Stimulated activated CD8-positive, alpha-beta memory T cell treated with anti-CD3 and anti-CD28 coated beads, Interleukin-2, amount 100 ng/mL, for 48 hours (primary cell): ENCODE data around the gene NALCN.

Experiments
- DNase-seq, 2 donors: peaks; one replicate each; pipeline ENCODE4 v3.0.0-alpha.2; 2020; ENCODE audit warnings: low read depth in 2 of 2

NALCN gene

DNA sequence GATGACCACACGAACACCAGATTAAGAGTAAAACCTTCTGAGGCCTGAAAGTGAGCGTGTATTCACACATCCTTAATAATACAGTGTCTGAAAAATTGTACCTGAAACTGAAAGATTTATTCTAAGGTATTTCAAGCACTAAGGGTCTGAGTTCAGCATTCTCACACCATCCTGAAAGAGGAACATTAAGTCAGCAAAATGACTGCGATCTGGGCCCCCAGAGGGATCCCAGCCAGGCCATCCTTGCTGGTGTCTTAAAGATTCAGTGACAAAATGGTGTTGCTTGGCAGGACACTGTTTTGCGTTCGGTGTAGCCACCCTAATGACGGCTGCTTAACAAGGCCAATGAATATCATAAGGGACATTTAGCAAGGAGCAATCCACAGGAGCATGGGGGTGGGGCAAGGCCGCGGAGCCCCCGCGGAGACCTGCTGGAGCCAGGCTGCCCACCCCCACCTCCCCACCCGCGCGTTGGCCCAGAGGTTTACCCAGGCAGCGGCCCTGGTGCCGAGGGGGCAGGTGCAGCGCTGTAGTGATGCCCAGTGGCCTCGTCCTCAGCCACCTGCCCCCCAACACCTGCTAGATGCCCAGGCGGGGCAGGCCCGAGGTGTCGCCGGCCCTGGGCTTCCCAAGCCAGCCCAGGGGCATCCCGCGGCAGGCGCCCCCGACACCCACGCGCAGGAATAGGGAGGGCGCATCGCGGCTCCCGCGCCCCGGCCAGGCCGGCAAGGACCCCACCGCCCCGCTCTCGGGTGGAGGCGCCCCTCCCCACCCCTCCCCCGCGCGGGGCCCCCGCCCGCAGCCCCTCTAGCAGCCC is 742 bp downstream of the NALCN start:
- DNase-seq: no peak

DNA sequence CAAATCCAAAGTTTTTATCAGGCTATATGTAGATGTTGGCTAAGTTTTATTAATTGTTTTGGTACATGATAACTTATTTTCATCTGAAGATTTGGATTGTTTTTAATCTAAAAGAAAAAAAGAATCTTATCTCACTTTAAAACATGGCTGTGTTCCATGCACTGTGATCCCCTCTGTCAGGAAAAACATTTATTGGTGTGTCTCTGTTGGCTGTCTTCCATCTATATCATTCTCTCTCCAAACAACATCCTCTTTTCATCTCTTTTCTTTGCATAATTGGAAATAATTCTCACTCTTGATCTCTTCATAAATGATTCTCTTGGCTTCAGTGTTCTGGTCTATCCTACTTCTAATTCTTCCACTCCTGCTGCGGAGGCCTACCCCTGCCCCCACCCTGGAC is 4.2 kb downstream of the NALCN start:
- DNase-seq: no peak

DNA sequence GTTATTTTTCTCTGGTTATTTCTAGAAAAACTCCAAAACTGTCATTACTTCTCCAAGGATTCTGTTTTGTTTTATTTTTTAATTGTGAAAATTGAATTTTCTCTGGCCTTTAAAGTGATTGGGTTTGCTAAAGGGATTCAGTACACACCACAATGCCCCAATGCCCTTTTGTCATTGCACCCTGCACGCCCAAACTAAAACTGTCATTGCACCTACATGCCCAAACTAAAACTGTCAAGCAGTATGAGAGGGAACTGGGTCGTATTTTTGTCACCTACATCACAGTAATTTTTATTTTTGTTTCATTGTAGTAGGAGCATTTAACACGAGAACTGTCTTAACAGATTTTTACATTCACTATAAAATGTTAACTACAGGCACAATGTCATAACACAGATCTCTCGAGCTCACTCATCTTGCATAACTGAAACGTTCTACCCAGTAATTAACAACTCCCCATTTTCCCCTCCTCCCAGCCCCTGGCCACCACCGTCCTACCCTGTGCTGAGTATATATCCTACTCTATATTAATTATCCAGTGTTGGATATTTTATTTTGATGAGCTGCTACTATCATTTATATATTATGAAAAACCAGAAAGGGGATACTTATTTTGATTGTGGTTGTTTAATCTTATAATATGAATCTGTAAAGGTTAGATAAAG is 7.2 kb downstream of the NALCN start:
- no peak for DNase-seq

DNA sequence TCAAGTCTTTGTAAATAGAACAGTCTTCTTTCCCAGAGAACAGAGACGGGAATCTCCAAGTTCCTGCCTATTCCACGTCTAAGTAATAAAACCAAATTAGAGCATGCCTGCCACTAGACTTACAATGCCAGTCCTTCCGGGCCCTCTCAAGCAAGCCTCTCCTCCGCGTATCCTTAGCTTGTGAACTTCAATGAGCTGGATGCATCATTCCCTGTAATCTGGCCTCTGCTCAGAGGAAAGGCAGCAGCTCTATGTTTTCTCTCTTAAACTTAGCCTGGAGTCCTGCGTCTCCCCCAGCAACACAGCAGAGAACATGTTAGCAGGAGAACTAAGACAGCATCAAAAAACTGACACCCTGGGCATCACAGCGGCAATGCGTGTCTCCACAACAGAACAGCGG is 8.2 kb downstream of the NALCN start:
- DNase-seq: no peak

DNA sequence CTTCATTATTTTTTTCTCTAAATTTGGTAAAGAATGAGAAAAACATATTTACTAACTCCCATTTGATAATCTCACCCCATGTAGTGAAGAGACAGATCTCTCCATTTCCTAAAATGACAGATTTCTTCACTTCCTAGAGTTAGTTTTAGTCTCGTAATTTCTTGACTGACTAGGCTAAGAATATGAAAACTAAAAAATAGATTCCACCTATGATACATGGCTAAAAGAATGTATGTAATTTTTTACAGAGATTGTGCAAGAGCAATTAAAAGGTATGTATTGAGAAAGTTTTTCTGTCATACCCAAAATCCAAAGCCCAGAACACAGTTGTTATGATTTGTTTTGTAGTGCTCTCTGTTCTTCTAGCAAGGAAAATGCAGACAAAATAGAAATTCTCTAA is 9.5 kb downstream of the NALCN start:
- no peak for DNase-seq

DNA sequence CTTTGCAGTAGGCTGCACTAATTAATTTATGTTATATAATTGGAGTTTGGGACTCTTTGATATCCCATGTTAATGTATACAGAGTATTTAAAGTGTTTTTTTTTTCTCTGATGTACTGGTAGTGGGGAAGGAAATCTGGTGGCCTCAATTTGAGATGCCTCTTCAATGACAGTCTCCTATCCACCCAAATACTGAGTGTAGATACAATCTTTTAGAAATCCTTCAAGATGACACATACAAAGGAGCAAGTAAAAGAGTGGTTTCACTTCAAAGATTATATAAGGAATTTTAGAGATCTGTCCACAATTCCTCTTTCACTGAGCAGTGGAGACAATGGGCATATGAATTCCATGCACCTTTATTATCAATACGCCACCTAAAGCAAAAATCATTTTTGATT is 15.1 kb downstream of the NALCN start:
- DNase-seq: no peak

DNA sequence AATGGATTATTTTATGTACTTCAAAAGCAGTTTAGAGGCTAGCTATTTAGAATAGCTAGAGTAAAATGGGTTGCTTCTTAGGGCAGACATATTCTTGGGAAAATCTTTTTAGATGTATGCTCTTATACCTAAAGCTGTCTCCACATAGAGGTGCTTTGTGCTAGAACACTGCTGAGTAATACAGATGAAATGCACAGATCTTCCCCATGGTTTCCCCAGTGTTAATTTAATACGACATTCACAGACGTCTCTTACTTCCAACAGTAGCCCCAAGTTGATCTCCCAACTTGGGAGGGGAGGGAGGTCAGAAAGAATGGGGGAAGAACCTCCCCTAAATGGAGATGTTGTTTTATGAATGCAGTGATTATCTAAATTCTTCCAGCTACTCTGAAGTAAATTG is 16.9 kb downstream of the NALCN start:
- DNase-seq: no peak

DNA sequence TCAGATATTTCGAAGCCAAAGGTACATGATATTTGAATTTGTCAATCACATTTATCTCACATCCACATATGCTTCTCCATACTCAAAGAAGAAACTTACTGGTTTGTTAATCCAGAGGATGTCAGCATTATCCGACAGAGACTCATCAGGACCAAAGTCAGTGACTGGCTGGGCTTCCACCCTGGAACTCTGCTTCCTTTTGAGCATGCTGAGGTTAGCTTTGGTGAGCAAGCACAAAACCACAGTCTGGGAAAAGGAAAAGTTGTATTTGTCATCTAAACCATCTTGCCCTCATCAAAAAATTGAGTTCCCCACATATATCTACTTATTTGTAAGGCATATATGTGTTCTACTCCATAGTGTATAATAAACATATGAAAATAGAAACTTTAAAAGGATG is 17.4 kb downstream of the NALCN start:
- no peak for DNase-seq

DNA sequence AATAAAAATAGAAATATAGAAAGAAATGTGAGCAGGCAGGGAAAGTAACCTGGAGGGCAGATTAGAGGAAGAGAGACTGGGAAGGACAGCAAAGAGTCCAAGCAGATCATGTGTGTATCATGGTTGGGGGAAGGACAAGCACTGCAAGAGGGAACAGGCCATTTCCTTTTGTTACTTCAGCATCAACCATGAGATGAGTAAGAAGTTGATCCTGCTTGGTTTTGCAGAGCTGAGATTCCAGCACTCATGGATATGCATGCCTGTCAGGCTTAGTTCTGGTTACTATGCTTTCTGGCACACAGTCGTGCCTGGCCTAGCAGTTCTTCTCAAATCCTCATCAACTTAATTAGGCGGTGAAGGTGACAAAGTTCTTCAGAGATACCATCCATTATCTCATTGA is 18.1 kb downstream of the NALCN start:
- no peak for DNase-seq

DNA sequence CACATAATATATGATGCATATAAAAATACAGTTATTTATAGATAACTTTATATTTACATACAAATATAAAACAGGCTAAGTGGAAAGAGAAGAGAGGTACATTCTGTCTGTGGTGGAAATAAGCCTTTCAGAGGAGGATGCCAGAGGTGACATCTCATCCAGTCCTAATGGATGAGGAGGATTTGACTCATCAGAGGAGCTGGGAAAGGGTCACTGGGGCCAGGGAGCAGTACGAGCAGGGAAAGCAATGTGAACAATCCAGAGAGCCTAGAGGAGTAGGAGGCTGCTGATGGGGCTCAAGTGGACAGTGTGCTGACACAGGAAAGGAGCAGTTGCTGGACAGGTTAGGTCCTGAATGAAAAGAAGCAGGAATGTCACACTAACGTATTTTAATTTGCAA is 18.6 kb downstream of the NALCN start:
- DNase-seq: no peak

DNA sequence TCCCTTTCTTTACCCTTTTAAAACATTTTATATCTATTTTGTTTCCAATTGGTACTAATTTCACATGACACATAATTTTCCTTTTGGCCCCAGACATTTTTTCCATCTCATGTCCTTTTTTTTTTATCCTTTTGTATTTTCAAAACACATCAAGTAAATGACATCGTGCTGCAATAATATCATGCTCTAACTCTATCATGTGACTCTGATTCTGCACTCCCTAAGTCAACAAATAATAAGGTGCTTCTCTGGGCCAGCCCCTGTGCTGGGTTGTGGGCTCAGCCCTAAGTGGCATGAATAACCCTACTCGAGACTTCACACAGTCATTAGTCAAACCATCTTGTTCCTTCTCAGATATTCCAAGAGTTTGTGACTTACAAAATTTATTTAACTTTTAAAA is 21.7 kb downstream of the NALCN start:
- no peak for DNase-seq

DNA sequence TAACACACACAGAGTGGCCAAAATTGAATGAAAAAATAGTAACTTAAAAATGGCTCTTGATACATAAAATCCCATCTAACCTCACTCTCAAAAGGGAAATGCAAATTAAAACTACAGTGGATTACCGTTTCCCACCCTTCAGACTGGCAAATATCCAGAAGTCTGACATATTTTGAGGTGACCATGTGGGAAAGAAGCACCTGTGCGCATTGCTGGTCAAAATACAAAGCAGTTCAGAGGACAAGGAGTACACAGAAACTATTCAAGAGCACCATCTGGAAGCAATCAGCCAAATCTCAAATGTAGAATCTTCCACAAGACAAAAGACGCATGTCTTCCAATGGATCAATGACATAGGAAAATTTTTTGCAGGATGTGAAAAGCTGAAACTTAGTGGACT is 23.2 kb downstream of the NALCN start:
- DNase-seq: no peak

DNA sequence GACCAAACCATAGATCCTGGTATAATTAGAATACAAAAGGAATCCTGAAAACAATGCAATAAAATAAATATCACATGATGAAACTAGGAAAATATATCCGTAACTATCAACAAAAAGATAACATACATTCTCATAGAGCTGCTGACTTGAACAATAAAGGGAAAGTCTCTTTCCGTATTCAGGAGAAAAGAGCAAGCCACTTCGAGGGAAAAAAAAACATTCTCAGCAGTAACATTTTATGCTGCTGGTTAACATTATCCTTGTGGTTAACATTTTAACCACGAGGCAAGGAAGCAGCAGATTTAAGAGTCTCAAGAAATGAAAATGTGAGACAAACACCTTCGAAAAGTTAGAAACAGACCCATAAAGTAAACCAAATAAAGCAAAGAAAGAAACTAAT is 25.8 kb downstream of the NALCN start:
- no peak for DNase-seq

DNA sequence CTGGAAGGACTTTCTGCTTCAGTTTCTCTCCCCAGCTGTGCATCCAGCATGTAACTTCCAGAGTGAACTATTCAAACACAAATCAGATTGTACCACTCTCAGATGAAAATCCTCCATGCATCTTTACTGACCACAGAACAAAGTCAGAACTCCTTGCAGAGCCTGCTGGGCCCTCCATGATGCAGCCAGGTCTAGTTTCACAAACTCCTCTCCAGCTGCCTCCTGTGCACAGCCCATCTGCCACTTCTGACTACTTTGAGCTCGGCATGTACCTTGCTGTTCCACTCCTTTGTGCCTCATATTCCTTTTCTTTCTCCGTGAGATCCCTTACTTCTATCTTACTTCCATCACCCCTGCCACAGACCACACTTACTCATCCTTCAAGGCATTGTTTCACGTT is 31.4 kb downstream of the NALCN start:
- no peak for DNase-seq

DNA sequence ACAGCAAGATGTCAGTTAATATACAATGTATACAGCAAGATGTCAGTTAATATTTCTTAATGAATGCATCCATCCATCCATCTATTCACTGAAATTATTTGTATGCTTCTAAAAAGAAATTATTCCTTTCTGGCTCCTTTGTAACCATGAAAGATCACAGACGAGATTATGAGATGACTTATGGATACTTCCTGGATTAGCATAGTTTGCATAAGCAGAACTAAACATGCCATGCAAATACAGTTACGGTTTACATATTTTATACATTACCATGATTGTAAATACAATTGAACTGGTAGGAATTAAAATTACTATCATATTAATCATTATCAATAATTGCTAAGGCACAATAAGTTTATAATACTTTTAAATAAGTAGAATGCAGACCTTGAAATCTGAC is 32.7 kb downstream of the NALCN start:
- DNase-seq: no peak

DNA sequence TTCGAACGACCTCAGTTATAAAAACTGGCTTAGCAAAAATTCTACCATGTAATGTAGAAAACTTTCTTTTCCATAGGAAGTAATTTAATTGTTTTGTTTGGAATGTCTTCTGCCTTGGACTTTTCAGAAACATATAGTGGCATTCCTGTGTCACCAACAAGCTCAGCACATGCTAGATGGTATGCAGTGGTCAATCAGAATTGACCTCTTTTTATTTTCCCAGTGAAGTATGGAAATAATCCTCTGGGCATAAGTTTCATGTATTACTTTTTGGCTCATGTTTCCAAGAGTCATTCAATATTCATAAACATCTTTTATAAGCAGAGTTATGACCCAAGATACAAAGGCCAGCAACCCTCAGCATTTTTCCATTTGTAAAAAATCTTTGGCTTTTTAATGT is 33.6 kb downstream of the NALCN start:
- DNase-seq: no peak

DNA sequence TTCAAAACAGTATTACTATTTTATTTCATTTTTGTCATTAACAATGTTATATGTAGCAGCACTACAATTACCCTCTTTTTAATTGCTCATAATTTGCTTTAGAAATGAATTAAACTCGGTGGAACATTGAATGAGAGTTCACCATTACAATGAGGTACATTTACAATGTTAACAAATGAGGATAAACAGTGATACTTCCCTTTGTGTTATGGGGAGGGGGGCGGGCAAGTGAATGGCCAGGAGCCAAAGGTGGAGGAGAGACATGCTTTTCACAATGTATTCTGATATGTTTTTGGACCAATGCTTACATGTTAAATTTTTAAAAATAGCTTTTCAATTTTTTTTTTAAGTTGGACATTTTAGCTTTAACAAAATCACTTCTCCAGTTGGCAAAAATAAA is 34.2 kb downstream of the NALCN start:
- DNase-seq: no peak

DNA sequence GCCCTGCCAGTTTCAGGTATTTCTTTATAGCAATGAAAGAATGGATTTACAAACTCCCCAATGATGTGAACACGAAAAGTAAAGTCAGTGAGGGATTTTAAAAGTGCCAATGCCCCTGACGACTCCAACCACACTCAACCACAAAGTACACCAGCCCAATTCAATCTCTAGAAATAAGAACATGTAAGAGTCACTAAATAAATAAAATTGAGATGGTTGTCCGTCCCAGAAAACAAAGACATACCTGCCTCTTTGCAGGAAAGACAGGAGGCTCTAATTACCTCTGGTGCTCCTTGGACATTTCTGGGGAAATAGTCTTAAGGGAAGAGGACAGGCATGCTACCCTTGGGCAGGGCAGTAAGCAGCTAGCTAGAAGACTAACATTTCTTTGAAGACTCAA is 55.8 kb downstream of the NALCN start:
- DNase-seq: no peak

DNA sequence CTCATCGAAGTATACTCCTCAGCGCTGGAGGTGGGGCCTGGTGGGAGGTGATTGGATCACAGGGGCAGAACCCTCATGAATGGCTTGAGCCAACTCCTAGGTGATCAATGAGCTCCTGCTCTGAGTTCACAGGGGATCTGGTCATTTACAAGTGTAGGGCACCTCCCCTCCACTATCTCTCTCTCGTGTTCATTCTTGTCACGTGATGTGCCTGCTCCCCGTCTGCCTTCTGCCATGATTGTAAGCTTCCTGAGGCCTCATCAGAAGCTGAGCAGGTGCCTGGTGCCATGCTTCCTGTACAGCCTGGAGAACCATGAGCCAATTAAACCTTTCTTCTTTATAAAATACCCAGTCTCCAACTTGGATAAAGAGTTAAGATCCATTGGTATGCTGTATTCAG is 61.4 kb downstream of the NALCN start:
- DNase-seq: no peak

DNA sequence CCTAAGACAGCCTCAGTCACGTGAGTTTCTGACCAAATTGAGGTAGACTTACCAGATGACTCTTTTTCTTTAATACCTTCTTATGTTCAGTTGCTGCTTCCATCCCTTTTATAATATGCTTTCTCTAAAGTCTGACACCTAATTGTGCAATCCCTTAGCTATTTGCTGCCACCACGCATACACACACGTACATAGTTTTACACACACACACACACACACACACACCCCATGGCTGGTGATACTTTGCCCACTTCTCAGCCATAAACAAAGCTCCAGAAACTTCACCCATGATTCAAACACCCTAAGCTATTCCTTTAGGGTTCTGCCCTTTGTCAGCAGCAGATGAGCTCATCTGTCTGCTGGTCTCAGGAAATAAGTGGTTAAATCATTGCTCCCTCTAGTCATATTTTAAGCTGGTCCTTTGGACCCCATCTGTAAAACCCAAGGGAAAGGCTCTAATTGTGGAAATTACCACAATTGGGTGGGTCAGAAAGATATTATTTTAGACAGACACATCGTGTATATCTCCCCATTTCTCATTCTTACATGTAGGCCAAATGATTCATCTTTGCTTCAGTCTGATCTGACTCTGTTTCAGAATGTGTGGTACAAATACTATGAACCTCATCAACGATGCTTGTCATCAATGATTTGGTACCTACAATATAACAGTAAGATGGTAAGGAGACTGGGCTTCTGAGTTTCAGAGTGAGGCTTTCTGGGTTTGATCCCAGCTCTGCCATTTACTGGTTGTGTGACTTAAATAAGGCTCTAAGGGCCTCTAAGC is 69.2 kb downstream of the NALCN start:
- DNase-seq: no peak

DNA sequence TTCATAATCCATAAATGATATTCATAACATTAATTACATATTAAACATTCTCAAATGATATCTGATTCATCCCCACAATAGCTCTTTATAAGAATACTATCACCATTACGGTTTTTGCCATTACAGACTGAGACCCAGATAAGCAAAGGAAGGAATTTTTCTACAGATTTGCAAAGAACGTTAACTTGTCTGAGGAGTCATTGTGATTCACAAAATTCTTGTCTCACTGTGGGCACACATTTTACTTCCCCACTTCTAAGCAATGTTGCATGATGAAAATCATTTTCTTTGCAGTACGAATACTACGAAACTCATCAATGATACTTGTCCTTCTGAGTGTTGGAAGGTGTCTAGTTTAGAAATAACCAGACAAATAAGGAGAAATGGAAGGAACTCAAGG is 70.1 kb downstream of the NALCN start:
- DNase-seq: no peak

DNA sequence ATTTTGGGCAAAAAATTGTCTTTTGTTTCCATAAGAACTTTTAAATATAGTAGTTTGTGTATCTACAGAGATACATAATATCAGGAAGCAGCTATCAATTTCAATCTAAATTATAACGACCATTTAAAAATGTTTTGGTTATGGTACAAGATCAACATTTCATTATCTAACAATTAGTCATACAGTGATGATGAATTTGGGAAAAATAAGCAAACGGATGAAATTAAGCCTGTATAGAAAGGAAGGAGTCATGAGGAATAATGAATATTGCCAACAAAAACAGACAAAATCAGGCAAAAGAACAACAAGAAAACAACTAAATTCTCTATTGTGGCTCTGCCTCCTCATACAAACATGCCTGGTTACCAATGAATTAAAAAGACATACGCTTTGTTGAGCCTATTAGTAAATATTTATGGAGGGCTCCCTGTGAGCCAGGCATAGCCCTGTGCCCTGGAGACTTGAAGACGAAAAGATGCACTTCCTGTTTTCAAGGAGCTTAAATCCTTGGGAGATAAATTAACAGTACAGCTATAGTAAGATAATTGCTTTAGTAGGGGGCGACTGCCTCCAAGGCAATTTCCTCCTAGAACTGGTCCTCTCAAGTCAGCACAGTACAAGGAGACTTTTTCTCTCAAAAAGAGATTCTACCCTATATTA is 73.0 kb downstream of the NALCN start:
- DNase-seq: no peak
